ENCODE measurements around the gene STX3.

Gene STX3

DNA sequence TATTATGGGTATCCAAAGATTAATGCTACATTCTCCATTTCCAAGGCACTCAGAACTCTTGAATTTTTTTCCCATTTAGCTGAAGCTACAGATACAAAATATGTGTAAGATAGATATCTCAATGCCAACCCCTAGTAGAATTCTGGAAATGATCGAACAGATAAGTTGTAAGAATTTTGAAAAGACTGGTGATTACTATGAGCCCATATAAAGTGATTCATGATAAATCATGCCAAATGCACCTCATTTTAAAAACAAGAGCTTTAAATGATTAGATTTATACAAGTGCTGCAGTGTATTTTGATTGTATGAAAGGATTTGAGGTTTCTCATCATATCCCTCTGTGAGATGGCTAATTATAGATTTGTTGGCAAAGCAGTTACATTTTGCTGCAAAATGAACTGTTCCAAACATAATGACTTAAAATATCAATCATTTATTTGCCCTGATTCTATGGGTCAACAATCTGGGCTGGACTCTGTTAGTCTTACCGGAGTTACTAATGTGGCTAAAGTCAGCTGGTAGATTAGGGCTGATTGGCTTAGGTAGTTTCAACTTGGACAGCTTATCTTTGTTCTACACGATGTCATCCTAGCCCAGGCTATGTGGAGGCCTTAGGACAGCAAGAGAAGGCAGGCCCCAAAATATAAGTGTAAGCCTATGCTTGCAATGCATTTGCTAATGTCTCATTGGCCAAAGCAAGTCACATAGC is 44.9 kb upstream of the STX3 start:
- H4K20me1 ChIP-seq (ENCODE audit: insufficient read depth, low read length) = no peaks in the 10 kb centered on the region
- no peak overlapping the region for H3K4me3 ChIP-seq (ENCODE audit: low read length)
- no peak for TF ChIP-seq EZH2phosphoT487 (IDR thresholded peaks at IDR 0.05; ENCODE audit: low read depth)
- TF ChIP-seq, protein P1, sequence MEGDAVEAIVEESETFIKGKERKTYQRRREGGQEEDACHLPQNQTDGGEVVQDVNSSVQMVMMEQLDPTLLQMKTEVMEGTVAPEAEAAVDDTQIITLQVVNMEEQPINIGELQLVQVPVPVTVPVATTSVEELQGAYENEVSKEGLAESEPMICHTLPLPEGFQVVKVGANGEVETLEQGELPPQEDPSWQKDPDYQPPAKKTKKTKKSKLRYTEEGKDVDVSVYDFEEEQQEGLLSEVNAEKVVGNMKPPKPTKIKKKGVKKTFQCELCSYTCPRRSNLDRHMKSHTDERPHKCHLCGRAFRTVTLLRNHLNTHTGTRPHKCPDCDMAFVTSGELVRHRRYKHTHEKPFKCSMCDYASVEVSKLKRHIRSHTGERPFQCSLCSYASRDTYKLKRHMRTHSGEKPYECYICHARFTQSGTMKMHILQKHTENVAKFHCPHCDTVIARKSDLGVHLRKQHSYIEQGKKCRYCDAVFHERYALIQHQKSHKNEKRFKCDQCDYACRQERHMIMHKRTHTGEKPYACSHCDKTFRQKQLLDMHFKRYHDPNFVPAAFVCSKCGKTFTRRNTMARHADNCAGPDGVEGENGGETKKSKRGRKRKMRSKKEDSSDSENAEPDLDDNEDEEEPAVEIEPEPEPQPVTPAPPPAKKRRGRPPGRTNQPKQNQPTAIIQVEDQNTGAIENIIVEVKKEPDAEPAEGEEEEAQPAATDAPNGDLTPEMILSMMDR (IDR thresholded peaks at IDR 0.05; ENCODE audit: low read depth, low read length) = no peak
- no peak overlapping the region for H3K4me2 ChIP-seq (ENCODE audit: low read length)
- peaks cover 9% of the 10 kb centered on the region; the same call in 1 of the 2 replicates for H3K27me3 ChIP-seq (ENCODE audit: low read depth, low read length)
- H3K4me1 ChIP-seq (ENCODE audit: low read length) = no peaks in the 10 kb centered on the region
- H3K27ac ChIP-seq (ENCODE audit: low read length) = no peak overlapping the region
- no peaks in the 10 kb centered on the region for H3K9me3 ChIP-seq (ENCODE audit: insufficient read depth, low read length)
- no peak overlapping the region for H2AFZ ChIP-seq (ENCODE audit: low read depth, low read length)
- no peaks in the 10 kb centered on the region for H3K79me2 ChIP-seq (ENCODE audit: low read length)
- no peaks in the 10 kb centered on the region for H3K36me3 ChIP-seq (replicated peaks; ENCODE audit: low read depth, low read length)
- no peak overlapping the region for H3K9ac ChIP-seq (ENCODE audit: low read length)

DNA sequence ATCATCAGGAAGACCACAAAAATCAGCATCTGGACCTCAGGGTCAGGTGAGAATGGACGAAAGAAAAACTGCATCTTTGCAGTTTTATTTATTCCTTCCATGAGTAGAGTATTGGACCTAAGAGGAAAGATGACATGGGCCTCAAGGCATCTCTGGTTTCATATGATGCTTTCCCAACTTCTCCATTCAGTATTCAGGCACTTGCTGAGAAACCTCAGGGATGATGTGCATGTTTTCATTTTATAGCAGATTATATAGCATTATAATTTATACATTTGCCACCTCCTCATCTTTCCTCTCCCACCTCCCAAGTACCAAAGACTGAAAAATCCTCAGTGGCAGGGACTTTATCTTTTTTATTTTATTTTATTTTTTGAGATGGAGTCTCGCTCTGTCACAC is 41.4 kb upstream of the STX3 start, which contains the start of gene OR10V1:
OR10V1 (minus strand) TSS at position 101 of the 400 bp plus-strand sequence; CDS start at position 101, 0 bp downstream.
- Histone ChIP-seq H3K79me2 (ENCODE audit: low read length) (no peaks in the 10 kb centered on the region), H3K9me3 (ENCODE audit: insufficient read depth, low read length) (no peaks in the 10 kb centered on the region), H3K4me1 (ENCODE audit: low read length) (no peaks in the 10 kb centered on the region), H3K4me2 (ENCODE audit: low read length) (no peak within 1 kb of the TSS), H2AFZ (ENCODE audit: low read depth, low read length) (no peak within 1 kb of the TSS), H3K36me3 (replicated peaks; ENCODE audit: low read depth, low read length) (no peaks in the 10 kb centered on the region), H3K27ac (ENCODE audit: low read length) (no peak within 1 kb of the TSS), H3K4me3 (ENCODE audit: low read length) (no peak within 1 kb of the TSS), H4K20me1 (ENCODE audit: insufficient read depth, low read length) (no peaks in the 10 kb centered on the region), H3K27me3 (ENCODE audit: low read depth, low read length) (peaks cover 23% of the 10 kb centered on the region; the same call in 1 of the 2 replicates), H3K9ac (ENCODE audit: low read length) (no peak within 1 kb of the TSS)
- TF ChIP-seq, protein P1 (IDR thresholded peaks at IDR 0.05; ENCODE audit: low read depth, low read length) = no peak
- no peak for TF ChIP-seq EZH2phosphoT487 (IDR thresholded peaks at IDR 0.05; ENCODE audit: low read depth)

DNA sequence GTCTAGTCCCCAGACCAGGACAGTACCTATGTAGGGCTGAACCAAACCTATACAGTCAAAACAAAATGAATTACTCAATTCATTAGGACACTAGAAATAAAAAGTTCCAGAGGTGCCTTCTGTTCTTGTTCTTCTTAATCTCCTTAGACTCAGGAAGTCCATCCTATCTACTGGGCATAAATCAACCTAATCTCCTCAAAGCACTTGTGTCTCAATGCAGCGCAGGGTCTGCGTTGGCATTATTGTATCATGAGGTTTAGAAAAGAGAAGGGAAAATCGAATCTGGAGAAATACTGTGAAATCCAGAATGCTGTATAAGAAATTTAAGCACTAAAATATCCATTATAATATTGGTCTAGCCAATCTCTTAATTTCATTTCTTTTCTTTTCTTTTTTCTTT is 39.1 kb upstream of the STX3 start:
- Histone ChIP-seq H3K4me2 (ENCODE audit: low read length) (no peak overlapping the region), H3K4me1 (ENCODE audit: low read length) (no peaks in the 10 kb centered on the region), H3K9ac (ENCODE audit: low read length) (no peak overlapping the region), H3K27ac (ENCODE audit: low read length) (no peak overlapping the region), H3K9me3 (ENCODE audit: insufficient read depth, low read length) (no peaks in the 10 kb centered on the region), H3K79me2 (ENCODE audit: low read length) (no peaks in the 10 kb centered on the region), H2AFZ (ENCODE audit: low read depth, low read length) (no peak overlapping the region), H3K4me3 (ENCODE audit: low read length) (no peak overlapping the region), H3K27me3 (ENCODE audit: low read depth, low read length) (peaks cover 24% of the 10 kb centered on the region; the same call in 1 of the 2 replicates), H3K36me3 (replicated peaks; ENCODE audit: low read depth, low read length) (no peaks in the 10 kb centered on the region), H4K20me1 (ENCODE audit: insufficient read depth, low read length) (no peaks in the 10 kb centered on the region)
- TF ChIP-seq EZH2phosphoT487 (IDR thresholded peaks at IDR 0.05; ENCODE audit: low read depth) = no peak
- TF ChIP-seq, protein P1 (IDR thresholded peaks at IDR 0.05; ENCODE audit: low read depth, low read length) = no peak

DNA sequence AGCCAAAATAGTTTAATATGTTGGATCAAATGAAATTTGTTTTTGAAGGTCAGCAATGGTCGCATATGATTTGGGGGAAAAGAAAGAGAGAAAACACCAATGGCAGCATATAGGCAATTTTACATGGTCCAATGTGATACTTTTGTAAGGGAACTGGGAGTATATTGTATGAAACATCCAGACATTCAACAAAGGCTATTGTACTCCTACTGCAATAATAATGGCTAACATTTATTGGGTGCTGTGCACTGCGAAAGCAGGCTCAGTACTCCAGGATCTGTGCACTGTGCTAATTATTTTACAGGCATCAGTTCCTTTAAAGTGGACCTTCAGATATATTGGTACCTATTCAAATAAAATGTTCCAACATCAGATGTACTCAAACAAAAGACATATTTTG is 35.6 kb upstream of the STX3 start:
- H3K4me3 ChIP-seq (ENCODE audit: low read length) = no peak overlapping the region
- no peaks in the 10 kb centered on the region for H3K4me1 ChIP-seq (ENCODE audit: low read length)
- no peak overlapping the region for H3K9ac ChIP-seq (ENCODE audit: low read length)
- no peaks in the 10 kb centered on the region for H3K79me2 ChIP-seq (ENCODE audit: low read length)
- H2AFZ ChIP-seq (ENCODE audit: low read depth, low read length) = no peak overlapping the region
- peaks cover 39% of the 10 kb centered on the region for H3K27me3 ChIP-seq (ENCODE audit: low read depth, low read length)
- no peak overlapping the region for H3K27ac ChIP-seq (ENCODE audit: low read length)
- no peaks in the 10 kb centered on the region for H4K20me1 ChIP-seq (ENCODE audit: insufficient read depth, low read length)
- no peak overlapping the region for H3K4me2 ChIP-seq (ENCODE audit: low read length)
- TF ChIP-seq, protein P1 (IDR thresholded peaks at IDR 0.05; ENCODE audit: low read depth, low read length) = no peak
- no peak for TF ChIP-seq EZH2phosphoT487 (IDR thresholded peaks at IDR 0.05; ENCODE audit: low read depth)
- no peaks in the 10 kb centered on the region for H3K9me3 ChIP-seq (ENCODE audit: insufficient read depth, low read length)
- H3K36me3 ChIP-seq (replicated peaks; ENCODE audit: low read depth, low read length) = no peaks in the 10 kb centered on the region

Measured in OCI-LY3 (cell line).